Measurements from ENCODE around the gene MIGA1. TPM values are rescaled to one million over a fixed set of nuclear protein-coding genes. Genes with fewer than 3 reads are reported as not detected.
A peak's percentile ranks its signal among the peaks of the same experiment; 100 is the strongest.

Gene MIGA1, protein sequence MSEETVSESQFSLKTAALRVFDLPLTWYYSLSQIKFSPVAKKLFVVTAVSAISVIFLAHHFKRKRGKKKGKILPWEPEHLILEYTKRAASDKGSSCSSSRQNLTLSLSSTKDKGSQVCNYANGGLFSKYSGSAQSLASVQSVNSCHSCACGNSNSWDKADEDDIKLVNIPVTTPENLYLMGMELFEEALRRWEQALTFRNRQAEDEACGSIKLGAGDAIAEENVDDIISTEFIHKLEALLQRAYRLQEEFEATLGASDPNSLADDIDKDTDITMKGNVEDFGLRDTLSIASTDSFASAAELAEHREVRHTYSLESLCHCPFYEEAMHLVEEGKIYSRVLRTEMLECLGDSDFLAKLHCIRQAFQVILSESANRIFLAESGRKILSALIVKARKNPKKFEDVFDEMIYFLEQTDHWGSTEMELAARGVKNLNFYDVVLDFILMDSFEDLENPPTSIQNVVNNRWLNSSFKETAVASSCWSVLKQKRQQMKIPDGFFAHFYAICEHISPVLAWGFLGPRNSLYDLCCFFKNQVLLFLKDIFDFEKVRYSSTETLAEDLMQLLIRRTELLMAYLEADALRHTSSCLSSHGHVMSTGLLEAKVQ
- total RNA-seq, result 18.9 to 19.8 TPM (median 19.2 TPM) in 3 replicates

DNA sequence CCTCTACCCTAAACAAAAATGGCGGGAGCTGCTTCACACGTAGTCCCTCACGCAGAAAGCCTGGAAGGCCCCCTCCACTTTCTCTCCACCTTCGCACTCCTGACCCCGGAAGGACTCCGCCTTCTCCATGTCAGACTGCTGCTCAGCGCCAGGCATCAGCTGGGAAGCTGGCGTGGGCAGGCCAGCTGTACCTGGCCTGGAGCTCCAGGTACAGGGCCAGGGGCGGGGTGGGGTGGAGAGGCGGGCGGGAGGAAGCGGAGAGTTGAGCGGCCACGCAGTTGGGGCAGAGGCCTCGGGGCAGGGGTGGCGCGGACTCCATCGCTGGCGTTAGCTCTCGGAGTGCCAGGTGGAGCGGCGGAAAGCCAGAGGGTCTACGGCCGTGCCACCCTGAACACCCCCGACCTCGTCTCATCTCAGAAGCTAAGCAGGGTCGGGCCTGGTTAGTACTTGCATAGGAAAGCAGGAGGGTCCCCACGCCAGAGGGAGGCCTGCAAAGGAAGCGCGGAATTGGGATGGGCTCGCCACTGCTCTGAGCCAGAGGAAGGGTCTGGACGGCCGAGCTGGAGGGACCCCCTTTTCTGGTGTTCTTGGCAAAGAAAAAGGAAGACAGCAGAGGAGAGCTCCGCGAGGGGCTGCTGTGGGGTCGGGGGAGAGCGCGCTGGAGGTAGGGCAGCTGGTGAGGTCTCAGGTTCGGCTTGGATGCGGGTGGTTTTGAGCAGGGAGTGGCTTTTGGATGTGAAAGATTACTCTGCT, at the start of gene MIGA1:
Gene MIGA1 (plus strand): TSS at position 121 of the 753 bp plus-strand sequence. CDS start 3,604 bp downstream, outside the sequence.
- Mint-ChIP-seq H3K27me3 (ENCODE audit: low read depth) (no peaks in the 10 kb centered on the region), H3K27ac (peak within 1 kb of the TSS; percentile 91), H3K36me3 (peaks cover 10% of the 10 kb centered on the region), H3K9me3 (peaks cover 3% of the 10 kb centered on the region), H3K4me1 (peaks cover 28% of the 10 kb centered on the region), H3K4me3 (peak within 1 kb of the TSS; percentile 86)
- TF ChIP-seq CTCF (IDR thresholded peaks at IDR 0.05; ENCODE audit: unreplicated experiment), result no peak
- DNase-seq (ENCODE audit: low spot score in 2 of 2, unreplicated experiment in 2 of 2), result peak; percentile 31 to 74

DNA sequence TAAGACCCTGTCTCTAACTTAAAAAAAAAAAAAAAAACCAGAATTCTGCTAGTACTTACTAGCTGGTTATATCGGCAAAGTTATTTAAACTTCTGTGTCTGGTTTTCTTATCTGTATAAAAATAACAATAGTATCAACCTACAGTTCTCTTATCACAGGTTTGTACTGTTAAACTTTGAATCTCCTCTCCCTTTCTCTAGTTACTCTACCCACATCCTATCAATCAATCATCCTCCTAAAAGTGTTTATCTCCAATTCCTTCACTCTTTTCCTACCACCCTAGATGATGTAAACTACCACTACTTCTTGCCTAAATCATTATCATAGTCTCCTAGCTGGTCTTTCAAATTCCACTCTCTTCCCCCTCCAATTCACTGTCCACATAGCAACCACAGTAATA, 47.4 kb upstream of the MIGA1 start:
- Mint-ChIP-seq H3K4me1 (no peaks in the 10 kb centered on the region), H3K27me3 (ENCODE audit: low read depth) (no peaks in the 10 kb centered on the region), H3K27ac (no peak overlapping the region), H3K36me3 (peaks cover 34% of the 10 kb centered on the region), H3K9me3 (no peaks in the 10 kb centered on the region), H3K4me3 (no peak overlapping the region)
- no peak for DNase-seq (ENCODE audit: low spot score in 2 of 2, unreplicated experiment in 2 of 2)
- TF ChIP-seq CTCF (IDR thresholded peaks at IDR 0.05; ENCODE audit: unreplicated experiment), result no peak

- Mint-ChIP-seq H3K9me3 (no peaks in the 10 kb centered on the region), H3K4me1 (no peaks in the 10 kb centered on the region), H3K27ac (no peak overlapping the region), H3K27me3 (ENCODE audit: low read depth) (no peaks in the 10 kb centered on the region), H3K4me3 (no peak overlapping the region), H3K36me3 (peaks cover 34% of the 10 kb centered on the region)
- DNase-seq (ENCODE audit: low spot score in 2 of 2, unreplicated experiment in 2 of 2), result no peak
- no peak for TF ChIP-seq CTCF (IDR thresholded peaks at IDR 0.05; ENCODE audit: unreplicated experiment)
Observed at GRCh38 chr1:77739235-77739634, 40.2 kb upstream of the MIGA1 start.

- no peak for TF ChIP-seq CTCF (IDR thresholded peaks at IDR 0.05; ENCODE audit: unreplicated experiment)
- DNase-seq (ENCODE audit: low spot score in 2 of 2, unreplicated experiment in 2 of 2), result no peak
- no peak overlapping the region for H3K27ac Mint-ChIP-seq
- peaks cover 43% of the 10 kb centered on the region for H3K36me3 Mint-ChIP-seq
- H3K27me3 Mint-ChIP-seq (ENCODE audit: low read depth), result no peaks in the 10 kb centered on the region
- H3K4me1 Mint-ChIP-seq, result no peaks in the 10 kb centered on the region
- H3K9me3 Mint-ChIP-seq, result peaks cover 6% of the 10 kb centered on the region
- H3K4me3 Mint-ChIP-seq, result no peak overlapping the region
Observed at GRCh38 chr1:77741316-77741715, 38.1 kb upstream of the MIGA1 start.

DNA sequence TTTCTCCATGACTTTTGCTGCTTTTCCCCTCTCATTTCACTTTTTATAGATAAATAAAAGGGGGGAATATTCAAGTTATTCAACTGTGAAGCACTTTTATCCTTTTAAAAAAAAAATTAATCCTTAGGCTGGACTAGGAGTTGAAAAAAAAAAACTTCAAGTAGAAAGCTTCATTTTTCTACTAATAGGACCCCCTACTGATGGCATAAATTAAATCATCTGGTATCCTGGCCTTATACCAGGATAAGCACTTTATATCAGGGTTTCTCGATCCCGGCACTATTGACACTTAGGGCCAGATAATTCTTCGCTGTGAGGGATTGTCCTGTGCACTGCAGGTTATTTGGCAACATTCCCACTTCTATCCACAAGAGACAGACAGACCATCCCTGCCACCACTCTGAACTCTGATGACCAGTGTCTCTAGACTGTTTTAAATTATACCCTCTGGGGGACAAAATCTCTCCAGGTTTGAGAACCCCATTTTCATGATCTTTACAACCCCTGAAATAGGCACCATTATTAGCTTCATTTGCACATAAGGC, 37.4 kb upstream of the MIGA1 start:
- DNase-seq (ENCODE audit: low spot score in 2 of 2, unreplicated experiment in 2 of 2), result no peak
- Mint-ChIP-seq H3K9me3 (peaks cover 6% of the 10 kb centered on the region), H3K36me3 (peaks cover 42% of the 10 kb centered on the region), H3K27ac (no peak overlapping the region), H3K4me3 (no peak overlapping the region), H3K27me3 (ENCODE audit: low read depth) (no peaks in the 10 kb centered on the region), H3K4me1 (no peaks in the 10 kb centered on the region)
- no peak for TF ChIP-seq CTCF (IDR thresholded peaks at IDR 0.05; ENCODE audit: unreplicated experiment)

All from mesothelial cell of epicardium (in vitro differentiated cells).